AG08395 (cell line): ENCODE data around the gene SMAGP.
"Not testable (repeated sequence)": the region's sequence is repeated elsewhere in the genome, so short reads cannot be mapped to it uniquely, and the experiment has no call there.

Source experiments
- DNase-seq: peaks from one replicate; pipeline ENCODE4 v3.0.0; 2012; ENCODE audit warnings: mixed read lengths, low spot score

Gene SMAGP

GRCh38 chr12:51225234-51225633 is 45.0 kb downstream of the SMAGP start:
- DNase-seq, result no peak

- DNase-seq, result no peak
Observed at GRCh38 chr12:51224625-51225024, 45.6 kb downstream of the SMAGP start.

DNA sequence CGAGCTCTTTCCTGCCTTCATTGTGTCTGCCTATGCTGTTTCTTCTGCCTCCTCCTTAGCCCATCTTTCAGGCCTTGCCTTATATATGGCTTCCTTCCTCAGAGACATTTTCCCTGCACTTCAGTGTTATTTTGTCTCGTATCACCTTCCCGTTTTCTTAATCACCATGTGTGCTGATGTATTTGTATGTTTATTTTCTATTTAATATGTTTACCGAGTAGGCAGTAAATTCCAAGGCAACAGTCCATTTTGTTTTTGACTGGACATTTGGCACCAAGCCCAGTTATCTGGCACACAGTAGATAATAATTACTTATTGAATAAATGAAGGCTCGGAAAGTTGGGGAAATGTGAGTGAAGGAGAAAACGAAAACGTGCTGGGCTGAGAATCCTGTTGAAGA is 47.8 kb downstream of the SMAGP start:
- no peak for DNase-seq

DNA sequence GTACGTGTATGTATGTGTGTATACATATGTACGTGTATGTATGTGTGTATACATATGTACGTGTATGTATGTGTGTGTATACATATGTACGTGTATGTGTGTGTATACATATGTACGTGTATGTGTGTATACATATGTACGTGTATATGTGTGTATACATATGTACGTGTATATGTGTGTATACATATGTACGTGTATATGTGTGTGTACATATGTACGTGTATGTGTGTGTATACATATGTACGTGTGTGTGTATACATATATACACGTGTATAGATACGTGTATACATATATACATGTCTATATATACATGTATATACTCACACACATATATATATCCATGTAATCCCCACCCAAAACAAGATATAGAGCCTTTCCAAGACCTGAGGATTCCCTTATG is 50.4 kb downstream of the SMAGP start:
- DNase-seq, result not testable (repeated sequence)

- DNase-seq, result no peak
Observed at GRCh38 chr12:51219322-51219721, 50.9 kb downstream of the SMAGP start.

- no peak for DNase-seq
Observed at GRCh38 chr12:51218607-51219161, 51.5 kb downstream of the SMAGP start.

GRCh38 chr12:51217968-51218606 is 52.1 kb downstream of the SMAGP start, which contains the start of gene POU6F1:
TSS of gene POU6F1 (minus strand) at chr12:51218062. CDS start at chr12:51206836, 11,226 bp downstream.
- DNase-seq, result peak; percentile 92

DNA sequence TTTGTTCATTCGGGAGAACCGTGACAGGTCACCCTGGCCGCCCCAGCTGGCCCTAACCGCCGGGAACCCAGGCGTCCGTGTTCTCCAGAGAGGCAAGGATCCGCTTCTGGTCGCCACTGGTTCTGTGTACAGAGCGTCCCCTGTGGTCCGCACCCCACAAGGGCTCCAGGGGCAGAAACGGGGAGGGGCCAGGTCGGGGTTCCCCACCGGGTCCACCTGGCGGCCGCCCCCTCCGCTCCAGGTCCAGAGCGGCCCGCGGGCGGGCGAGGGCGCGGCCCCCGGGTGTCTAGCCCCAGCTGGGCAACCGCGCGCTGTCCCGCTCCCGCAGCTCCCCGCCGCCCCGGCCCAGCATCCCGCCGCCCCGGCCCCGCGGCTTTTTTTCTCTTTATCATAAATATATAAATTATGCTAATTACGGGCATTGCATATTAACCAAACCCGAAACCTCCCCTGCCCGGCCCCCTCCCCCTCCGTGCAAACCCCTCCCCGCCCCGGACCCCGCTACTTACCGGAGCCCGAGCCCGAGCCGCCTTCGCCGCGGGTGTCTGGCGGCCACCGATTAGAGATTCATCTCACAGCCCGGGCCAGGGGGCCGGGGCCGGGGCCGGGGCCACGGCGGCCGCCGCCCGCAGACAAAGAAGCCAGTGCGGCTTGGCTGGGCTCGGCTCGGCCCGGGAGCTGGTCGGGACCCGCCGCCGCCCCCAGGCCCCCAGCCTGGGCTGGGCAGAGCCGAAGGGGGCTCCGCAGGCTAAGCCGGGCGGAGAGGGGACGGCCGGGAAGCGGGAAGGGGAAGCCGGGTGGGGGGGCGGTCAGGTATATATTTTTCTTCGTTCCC is 52.9 kb downstream of the SMAGP start:
- peak; percentile 60 for DNase-seq

GRCh38 chr12:51216642-51217041 is 53.6 kb downstream of the SMAGP start:
- no peak for DNase-seq

GRCh38 chr12:51214895-51215294 is 55.3 kb downstream of the SMAGP start:
- DNase-seq, result no peak

GRCh38 chr12:51210690-51211395 is 59.4 kb downstream of the SMAGP start:
- DNase-seq, result no peak

GRCh38 chr12:51209259-51209658 is 61.0 kb downstream of the SMAGP start:
- no peak for DNase-seq

- DNase-seq, result no peak
Observed at GRCh38 chr12:51208016-51208660, 62.1 kb downstream of the SMAGP start.

GRCh38 chr12:51205350-51205749 is 64.9 kb downstream of the SMAGP start:
- DNase-seq, result no peak

- no peak for DNase-seq
Observed at GRCh38 chr12:51202718-51203117, 67.5 kb downstream of the SMAGP start.

DNA sequence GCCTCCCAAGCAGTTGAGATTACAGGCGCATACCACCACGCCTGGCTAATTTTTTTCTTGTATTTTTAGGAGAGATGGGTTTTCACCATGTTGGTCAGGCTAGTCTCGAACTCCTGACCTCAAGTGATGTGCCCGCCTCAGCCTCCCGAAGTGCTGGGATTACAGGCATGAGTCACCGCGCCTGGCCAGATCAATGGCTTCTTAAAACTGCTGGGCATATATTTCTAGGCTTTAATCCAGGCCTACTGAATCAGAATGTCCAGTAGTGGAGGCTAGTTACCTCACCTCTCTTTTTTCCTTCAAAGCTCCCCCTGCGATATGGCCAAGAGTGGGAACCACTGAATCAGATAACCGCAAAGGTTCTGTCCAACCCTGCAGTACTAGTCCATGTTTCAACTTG is 69.4 kb downstream of the SMAGP start:
- no peak for DNase-seq

DNA sequence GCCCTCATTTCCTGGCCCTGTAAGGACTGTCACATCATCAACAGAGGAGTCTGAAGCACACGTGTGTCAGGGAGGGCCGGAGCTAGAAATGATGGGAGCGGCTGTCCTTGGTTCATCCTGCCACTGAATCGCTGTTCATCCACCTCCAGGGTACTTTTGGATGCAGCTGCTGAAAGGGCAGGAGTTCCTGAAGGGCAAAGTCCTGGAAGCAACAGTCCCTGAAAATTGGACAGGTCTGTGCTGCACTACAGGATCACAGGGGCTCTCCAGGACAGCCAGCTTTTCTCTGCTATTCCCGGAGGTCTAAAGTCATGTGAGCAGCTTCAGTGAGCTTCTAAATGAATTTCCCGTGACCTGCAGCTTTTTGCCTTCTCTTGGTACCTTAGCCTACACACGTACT is 70.1 kb downstream of the SMAGP start:
- no peak for DNase-seq

DNA sequence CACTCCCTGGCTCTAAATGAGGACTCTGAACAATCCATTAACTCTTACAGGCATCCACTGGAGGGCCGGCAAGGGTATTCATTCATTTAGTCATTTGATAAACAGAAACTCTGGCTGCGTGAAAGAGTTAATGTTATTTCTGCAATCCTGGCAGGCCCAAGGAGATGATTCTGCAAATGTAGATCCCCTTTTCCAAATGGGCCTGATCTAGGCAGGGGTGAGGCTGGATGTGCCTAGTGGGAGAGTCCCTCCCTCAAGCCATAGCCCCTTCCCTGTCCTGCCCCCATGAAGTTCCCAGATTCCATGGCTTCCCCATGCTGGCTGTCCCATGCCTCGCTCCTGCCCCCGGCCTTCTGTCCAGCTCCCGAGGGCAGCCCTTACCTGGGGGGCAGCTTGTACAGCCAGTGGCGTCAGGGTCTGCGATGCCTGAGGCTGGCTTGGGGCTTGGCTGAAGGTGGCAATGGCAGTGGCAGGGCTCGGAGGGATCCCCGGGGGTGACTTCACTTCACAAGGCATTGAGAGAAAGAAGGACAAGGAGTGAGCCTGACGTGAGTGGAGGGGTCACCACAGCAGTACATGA is 70.8 kb downstream of the SMAGP start:
- no peak for DNase-seq

GRCh38 chr12:51198568-51199365 is 71.4 kb downstream of the SMAGP start:
- no peak for DNase-seq

- no peak for DNase-seq
Observed at GRCh38 chr12:51197736-51198567, 72.3 kb downstream of the SMAGP start.
